ENCODE measurements around the gene GDAP2.
"Not testable (repeated sequence)": the region's sequence is repeated elsewhere in the genome, so short reads cannot be mapped to it uniquely, and the experiment has no call there.

Gene GDAP2

DNA sequence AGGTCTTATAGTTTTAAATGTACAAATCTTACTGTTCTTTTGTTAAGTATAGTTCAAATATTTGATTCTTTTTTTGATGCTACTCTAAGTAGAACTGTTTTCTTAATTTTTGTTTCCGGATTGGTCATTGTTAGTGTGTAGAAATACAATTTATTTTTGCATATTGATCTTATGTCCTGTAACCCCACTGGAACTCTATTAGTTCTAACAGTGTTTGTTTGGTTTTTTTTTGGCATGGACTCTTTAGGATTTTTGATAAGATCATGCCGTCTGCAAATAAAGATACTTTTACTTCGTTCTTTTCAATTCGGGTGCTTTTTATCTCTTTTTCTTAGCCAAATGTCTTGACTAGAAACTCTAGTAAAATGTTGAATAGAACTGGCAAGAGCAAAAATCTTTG is 26.5 kb downstream of the GDAP2 start:
- no peak for DNase-seq (ENCODE audit: low spot score)

DNA sequence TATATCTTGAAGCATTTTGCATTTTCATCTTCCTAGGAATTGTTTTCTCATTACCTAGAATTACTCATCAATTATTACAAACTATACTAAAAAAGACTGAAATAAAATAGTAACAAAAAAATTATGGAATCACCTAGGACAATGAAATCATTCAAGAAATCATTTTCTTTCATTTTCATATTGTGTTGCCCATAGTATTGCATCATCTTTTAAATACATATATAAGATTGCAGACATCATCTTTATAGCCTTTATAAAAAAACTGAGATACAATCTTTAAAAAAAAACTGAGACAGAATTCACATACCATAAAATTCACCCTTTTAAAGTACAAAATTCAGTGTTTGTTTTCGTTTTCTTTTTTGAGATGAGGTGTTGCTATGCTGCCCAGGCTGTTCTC is 29.6 kb downstream of the GDAP2 start:
- no peak for DNase-seq (ENCODE audit: low spot score)

DNA sequence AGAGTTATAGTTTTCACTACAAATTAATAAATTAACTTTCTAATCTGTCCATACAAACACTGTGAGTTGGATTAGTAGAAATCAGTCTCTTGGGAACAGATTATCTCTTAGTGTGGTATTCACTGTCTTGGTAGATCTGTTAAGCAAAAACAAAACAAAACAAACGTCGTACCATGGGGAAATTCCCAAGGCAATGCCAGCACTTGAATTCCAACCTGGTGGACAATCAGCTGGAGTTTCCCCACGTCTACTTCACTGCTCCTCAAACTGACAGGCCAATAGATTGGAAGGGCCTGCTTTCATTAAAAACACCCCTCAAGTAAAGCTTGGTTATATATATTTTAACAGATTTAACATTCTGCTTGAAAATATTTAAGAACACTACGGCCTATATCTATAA is 31.9 kb downstream of the GDAP2 start:
- DNase-seq (ENCODE audit: low spot score): no peak

DNA sequence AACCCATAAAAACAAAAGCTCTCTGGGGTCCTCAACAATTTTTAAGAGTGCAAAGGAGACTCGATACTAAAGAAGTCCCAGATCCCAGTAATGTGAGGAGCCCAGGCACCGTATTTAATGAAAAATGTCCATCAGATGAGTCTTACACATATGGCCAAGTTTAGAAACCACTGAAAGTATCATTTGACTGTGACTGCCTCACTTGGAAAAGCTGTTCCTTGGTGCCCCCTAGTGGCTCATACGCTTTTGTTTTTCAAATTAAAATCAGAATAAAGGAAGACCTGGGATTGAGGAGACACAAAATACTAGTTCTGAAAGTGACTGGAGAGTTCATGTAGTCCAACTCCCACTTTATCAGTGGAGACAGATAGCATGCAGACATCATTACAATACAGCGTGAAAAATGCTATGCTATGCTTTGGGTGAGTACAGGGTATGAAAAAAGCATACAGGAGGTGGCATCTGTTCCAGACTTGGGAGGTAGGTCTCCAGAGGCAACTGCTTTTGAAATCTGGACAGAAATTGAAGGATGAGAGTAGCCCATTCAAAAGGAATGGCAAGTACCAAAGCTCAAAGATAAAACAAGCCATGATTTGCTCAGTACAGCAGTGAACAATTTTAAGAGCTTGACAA is 33.8 kb downstream of the GDAP2 start:
- DNase-seq (ENCODE audit: low spot score): peak; percentile 36

DNA sequence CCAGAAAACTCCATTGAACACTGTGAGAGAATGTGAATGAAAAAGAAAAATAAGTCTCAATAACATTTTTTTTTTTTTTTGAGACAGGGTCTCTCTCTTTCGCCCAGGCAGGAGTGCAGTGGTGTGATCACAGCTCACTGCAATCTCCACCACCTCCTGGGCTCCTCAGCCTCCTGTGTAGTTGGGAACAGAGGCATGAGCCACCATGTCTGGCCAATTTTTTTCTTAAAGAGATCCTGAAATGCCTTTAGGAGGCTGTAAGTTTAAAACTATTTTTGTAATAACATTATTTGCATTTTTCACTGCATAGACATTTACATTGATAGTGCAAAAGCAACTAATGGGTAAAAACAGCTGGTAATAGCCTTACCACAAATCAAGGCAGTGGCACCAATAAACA is 35.3 kb downstream of the GDAP2 start:
- DNase-seq (ENCODE audit: low spot score): no peak

DNA sequence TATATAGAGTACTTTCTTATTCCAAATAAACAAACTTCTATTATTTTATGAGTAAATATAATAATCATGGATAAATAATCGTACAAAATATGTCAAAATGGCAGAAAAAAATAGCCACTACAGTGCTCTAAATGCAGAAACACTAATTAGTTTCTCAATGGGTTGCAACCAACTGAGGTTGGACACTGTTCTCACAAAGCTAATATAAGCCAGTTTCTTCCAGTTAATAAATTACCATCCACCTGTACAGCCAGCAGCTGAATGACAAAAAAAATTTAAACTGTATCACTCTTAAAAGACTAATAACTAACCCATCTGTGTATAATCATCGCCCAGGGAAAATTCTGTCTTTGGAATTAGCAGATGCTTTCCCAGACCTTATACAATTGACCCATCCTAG is 36.9 kb downstream of the GDAP2 start:
- DNase-seq (ENCODE audit: low spot score): no peak

DNA sequence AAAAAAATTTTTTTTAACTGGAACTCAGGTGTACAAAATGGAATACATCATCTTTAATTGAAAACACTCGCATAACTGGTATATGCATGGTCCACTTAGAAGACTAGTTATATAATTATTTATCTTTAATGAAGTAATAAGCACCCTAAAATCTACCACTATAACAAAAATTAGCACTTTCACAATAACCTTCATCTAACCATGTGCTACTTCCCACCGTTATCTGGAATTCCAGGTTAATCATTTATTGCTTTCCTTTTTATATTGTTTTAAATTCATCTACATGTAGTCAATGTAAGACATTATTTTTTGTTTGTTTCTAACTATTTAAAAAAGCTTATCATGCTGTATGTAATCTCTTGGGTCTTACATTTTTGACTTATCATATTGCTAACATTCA is 39.0 kb downstream of the GDAP2 start:
- no peak for DNase-seq (ENCODE audit: low spot score)

DNA sequence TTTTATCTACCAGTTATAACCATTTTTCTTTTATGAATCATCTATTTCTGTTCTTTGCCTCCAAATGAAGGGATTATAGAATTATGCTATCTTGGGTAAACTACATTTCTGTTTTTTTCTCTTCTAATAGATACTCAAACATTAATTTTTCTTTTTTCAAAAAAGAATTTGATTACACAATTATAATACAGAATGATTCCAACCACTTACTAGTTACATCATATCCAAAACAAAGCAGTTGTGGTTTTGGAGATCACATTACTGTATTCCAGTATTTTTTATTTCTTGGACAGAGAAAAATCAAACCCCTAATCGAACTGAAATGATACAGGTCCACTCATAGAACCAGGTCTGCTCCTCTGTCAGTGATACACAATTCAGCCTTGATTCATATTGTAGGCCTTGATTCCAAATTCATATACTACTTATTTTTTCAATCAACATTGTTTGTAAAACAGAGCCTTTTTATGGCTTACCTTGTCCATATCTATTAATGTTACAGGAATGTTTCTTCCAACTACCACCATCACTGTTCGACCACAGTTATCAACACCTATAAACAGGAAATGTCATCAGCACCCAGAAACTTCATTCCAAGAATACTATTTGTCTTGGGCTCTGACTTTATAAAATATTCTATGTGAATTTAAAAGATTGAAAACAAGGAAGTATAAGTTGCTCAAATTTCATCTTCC is 43.2 kb downstream of the GDAP2 start:
- peak; percentile 3 for DNase-seq (ENCODE audit: low spot score)

DNA sequence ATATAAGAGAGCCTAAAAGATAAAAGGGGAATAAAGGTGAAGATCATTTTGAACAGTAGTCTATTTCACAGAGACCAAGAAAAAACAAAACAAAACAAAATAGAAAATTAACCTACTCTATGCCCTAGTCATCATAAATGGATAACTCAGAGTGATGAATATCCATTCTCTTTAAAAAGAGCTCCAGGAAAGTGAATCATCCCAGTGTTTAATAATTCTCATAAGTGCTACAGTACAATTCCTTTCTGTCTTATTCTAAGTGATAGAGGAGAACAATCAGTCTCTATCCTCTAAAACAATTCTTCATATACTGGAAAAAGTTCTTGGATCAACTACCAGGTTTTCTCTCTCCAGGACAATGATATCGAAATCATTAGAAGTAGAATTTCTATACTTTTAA is 45.8 kb downstream of the GDAP2 start:
- no peak for DNase-seq (ENCODE audit: low spot score)

DNA sequence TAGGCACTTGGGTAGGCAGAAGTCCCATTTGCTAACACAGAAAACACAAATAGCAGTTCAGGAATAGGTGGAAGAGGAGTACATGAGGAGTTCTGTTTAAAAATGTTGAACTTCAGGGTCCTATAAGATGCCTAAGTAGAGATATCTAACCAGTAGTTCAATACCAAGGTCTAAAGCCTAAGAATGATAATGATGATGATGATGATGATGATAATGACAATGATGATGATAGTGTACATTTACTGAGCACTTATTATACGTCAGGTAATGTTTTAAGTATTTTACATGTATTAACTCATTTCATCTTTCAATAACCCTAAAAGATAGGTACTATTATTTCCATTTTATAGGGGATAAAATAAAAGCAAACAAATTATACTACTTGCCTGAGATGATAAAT is 50.1 kb downstream of the GDAP2 start:
- DNase-seq (ENCODE audit: low spot score): no peak

DNA sequence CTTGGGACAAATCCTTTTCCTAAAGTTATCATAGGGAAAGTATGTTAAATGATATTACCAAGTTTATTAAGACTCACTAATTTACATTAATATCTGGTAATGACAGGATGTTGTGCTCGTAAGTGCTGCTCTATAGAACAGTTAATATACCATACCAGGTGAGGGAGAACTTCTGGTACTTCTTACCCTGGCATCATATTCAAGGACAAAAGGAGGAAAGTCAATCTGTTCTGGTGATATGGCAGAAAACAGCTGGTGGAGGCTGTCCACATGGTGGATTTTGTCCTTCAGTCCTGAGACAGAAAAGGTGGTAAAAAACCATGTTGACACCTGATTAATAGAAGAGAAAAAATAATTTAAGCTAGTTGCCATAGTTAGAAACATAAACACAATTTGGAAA is 51.6 kb downstream of the GDAP2 start:
- no peak for DNase-seq (ENCODE audit: low spot score)

DNA sequence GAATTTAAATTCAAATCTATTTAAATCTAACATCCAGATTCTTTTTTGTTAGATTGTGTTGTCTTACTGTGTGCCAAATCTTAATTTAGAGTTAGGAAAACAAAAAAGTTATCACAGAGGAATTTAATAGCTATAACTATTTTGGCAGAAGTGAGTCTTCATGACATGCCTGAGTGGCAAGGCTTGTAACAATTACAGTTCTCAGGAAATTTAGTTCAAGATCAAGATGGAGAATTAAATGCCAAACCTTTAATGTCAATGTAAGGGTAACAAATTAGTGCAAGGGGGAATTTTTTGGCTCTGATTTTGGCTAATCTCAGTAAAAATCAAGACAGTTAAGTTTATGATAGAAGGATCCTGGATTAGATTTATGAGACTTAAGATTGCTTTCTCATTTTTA is 58.4 kb downstream of the GDAP2 start:
- no peak for DNase-seq (ENCODE audit: low spot score)

DNA sequence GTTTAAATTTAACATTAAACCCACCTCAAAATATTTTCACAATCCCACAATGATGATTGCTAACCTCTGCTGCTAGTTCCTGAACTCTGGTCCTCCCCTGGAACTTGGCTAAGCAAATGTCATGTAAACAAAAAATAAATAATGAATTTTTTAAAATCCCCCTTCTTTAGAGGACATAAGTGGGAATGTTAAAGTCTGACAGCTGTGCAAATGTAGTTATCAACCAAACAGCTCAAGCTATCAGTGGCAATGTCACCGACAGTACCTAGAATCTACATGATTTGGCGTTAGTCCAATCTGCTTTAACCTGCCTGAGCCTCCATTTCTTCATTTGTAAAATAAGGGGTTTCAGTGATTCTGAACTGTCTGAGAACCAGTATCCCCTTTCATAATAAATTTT is 67.7 kb downstream of the GDAP2 start:
- DNase-seq (ENCODE audit: low spot score): no peak

DNA sequence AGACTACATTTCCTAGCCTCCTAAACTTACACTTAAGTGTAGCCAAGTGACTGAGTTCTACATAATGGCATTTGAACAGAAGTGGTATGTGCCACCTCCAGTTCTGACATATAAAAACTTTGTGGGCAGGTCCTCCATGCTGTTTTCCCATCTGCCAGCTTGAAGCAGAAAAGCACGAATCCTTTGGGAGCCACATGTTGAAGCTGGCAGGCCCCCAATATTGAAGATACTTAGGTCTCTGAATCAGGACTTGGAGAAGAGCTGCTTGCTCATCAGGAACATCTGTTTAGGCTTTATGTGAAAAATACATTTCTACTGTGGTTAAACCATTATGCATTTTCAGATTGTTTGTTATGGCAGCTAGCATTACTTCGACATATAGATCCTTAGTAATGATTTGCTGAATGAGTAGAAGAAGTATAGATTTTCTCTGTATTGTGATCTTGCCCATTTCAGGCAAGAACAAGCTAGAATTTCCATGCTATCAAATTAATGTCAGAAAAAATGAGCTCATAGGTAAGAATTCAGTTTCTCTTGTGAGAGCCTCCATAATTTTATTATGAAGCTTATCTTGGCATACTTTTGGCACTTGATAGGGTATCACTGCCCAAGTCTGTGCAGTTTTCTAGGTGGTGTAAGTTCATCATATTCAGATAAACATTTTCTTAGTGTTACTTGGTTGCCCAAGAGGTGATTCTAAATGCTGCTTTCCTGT is 68.4 kb downstream of the GDAP2 start:
- DNase-seq (ENCODE audit: low spot score): no peak

DNA sequence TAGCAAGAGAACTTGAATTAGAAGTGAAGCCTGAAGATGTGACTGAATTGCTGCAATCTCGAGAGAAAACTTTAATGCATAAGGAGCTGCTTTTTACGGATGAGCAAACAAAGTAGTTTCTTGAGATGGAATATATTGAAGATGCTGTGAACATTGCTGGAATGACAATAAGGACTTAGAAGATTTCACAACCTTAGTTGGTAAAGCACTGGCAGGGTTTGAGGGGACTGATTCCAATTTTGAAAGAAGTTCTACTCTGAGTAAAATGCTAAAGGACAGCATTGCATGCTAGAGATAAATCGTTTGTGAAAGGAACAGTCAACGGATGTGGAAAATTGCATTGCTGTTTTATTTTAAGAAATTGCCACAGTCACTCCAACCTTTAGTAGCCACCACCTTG is 69.5 kb downstream of the GDAP2 start:
- DNase-seq (ENCODE audit: low spot score): no peak

DNA sequence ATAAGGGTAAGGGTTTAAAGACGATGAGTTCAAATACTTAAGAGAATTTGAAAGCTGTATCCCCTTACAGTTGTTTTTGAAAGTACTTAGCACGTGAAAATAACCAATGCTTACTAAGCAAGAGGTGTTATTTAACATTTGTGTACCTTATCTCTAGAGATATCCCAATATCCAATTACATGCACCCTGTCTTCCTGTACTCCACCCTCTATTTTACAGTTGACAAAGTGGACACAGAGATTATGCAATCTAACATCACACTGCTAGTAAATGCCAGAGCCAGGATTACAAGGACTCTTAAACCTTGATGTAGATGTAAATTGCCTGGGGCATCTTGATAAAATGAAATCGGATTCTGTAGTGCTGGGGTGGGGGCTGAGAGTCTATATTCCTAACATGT is 72.0 kb downstream of the GDAP2 start:
- no peak for DNase-seq (ENCODE audit: low spot score)

DNA sequence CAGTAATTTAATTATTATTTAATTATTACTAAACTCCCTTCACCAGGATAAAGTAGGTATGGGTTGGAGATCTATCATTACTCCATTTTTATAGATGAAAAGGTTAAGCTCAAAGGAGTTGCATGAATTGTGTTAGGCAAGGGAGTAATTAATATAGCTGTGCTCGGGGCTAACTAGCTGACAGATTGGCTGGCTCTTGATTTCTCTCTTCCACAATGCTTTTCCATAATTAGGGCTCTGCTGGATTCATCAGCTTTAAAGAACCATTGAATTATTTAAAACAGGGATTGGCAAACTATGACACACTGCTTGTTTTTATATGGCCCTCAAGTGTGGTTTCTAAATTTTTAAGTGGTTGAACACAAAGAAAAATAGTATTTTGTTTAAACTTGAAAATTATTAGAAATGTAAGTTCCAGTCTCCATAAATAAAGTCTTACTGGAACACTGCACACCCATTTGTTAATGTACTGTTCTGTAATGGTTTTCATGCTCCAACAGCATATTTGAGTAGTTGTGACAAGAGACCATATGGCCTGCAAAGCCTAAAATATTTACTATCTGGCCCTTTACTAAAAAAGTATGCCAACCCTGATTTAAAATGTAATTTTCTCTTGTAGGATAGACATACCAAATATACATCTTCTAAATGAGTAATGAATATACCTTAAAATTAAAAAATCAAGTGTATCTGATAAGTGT is 76.4 kb downstream of the GDAP2 start:
- no peak for DNase-seq (ENCODE audit: low spot score)

DNA sequence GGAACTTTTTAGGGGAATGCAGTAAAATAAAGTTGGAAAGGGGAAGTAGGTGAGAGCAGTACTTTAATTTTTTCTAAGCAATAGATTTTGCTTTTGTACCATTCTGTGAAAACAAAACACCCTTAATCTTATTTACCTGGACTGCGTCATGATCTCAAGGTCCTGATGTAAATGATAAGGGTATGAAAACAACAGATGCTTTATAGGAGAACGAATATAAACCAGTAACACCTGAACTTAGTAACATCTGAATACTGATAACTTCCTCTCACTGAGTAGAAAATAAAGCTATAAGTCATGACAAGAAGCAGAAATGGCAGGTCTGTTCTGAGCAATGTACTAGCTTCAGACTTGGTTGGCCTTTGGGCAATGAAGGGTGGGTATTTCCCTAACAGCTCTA is 77.7 kb downstream of the GDAP2 start:
- DNase-seq (ENCODE audit: low spot score): no peak

DNA sequence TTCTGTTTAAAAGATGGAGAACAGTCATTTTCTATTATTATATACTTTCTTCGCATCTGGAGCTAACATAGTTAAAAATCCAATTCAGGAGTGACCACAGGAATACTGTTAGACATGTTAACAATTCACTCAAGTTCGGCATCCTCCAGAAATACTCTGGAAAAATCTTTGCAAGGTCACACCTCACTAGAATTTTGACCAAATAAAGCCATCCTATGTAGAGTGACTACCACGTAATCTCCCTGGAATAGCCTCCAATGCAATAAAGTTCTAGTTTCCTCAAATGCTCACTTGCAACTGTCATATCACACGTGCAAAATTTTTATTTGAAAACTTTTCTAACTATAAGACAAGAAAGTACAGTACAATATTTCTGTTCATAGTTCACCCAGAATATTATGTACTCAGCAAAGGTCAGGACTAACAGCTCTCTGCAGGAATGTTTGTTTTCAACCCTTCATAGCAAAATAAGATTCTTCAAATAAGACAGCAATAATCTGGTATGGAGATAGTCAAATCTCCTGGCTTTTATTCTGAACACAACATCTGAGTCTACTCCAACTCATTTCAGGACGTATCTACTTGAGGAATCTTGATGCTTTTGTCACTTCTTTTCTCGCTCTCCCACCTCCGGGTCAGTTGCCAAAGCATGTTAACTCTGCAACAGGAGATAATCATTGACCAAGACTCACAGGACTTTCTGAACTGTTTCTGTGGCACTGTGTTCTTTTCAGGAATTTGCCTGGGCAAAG is 82.6 kb downstream of the GDAP2 start:
- no peak for DNase-seq (ENCODE audit: low spot score)

DNA sequence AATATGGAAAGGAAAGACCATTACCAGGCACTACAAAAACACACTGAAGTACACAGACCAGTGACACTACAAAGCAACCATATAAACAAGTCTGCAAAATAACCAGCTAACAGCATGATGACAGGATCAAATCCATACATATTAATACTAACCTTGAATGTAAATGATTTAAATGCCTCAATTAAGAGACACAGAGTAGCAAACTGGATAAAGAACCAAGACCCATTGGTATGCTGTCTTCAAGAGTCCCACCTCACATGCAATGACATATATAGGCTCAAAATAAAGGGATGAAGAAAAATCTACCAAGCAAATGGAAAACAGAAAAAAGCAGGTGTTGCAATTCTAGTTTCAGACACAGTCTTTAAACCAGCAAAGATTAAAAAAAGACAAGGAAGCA is 84.9 kb downstream of the GDAP2 start:
- not testable (repeated sequence) for DNase-seq (ENCODE audit: low spot score)

DNA sequence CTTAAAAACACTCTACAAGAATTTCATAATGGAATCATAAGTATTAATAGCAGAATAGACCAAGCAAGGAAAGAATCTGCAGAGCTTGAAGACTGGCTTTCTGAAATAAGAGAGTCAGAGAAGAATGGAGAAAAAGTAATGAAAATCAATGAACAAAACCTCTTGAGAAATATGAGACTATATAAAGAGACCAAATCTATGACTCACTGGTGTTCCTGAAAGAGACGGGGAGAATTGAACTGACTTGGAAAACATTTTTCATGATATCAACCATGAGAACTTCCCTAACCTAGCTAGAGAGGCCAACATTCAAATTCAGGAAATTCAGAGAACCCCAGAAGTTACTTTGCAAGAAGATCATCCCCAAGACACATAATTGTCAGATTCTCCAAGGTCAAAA is 85.6 kb downstream of the GDAP2 start:
- DNase-seq (ENCODE audit: low spot score): no peak
